ENCODE measurements around the gene TMEM17.

TMEM17 gene

GRCh38 chr2:62511636-62512035, 5.6 kb upstream of the TMEM17 start:
- DNase-seq (ENCODE audit: low spot score), result no peak

GRCh38 chr2:62506421-62506750, 391 bp upstream of the TMEM17 start:
- no peak for DNase-seq (ENCODE audit: low spot score)

GRCh38 chr2:62505109-62505749, 766 bp downstream of the TMEM17 start:
- no peak for DNase-seq (ENCODE audit: low spot score)

- no peak for DNase-seq (ENCODE audit: low spot score)
These were observed 1.3 kb downstream of the TMEM17 start for GRCh38 chr2:62504657-62505056.

GRCh38 chr2:62501794-62502500, 4.0 kb downstream of the TMEM17 start:
- no peak for DNase-seq (ENCODE audit: low spot score)

GRCh38 chr2:62501069-62501468, 4.9 kb downstream of the TMEM17 start:
- DNase-seq (ENCODE audit: low spot score), result no peak

- DNase-seq (ENCODE audit: low spot score), result no peak
These were observed 6.5 kb downstream of the TMEM17 start for GRCh38 chr2:62499430-62500060.

- DNase-seq (ENCODE audit: low spot score), result no peak
These were observed 7.3 kb downstream of the TMEM17 start for GRCh38 chr2:62498739-62499138.

GRCh38 chr2:62495761-62496160, 10.2 kb downstream of the TMEM17 start:
- no peak for DNase-seq (ENCODE audit: low spot score)

- DNase-seq (ENCODE audit: low spot score), result no peak
These were observed 13.9 kb downstream of the TMEM17 start for GRCh38 chr2:62492048-62492447.

- DNase-seq (ENCODE audit: low spot score), result no peak
These were observed 16.3 kb downstream of the TMEM17 start for GRCh38 chr2:62489702-62490101.

- DNase-seq (ENCODE audit: low spot score), result no peak
These were observed 16.8 kb downstream of the TMEM17 start for GRCh38 chr2:62489162-62489561.

GRCh38 chr2:62486439-62486765, 19.6 kb downstream of the TMEM17 start:
- DNase-seq (ENCODE audit: low spot score), result no peak

GRCh38 chr2:62485761-62486438, 20.1 kb downstream of the TMEM17 start:
- no peak for DNase-seq (ENCODE audit: low spot score)

GRCh38 chr2:62482558-62483352, 23.2 kb downstream of the TMEM17 start:
- no peak for DNase-seq (ENCODE audit: low spot score)

- no peak for DNase-seq (ENCODE audit: low spot score)
These were observed 26.1 kb downstream of the TMEM17 start for GRCh38 chr2:62479917-62480316.

- DNase-seq (ENCODE audit: low spot score), result no peak
These were observed 27.9 kb downstream of the TMEM17 start for GRCh38 chr2:62478093-62478580.

- no peak for DNase-seq (ENCODE audit: low spot score)
These were observed 28.4 kb downstream of the TMEM17 start for GRCh38 chr2:62477573-62477972.

GRCh38 chr2:62475172-62476011, 30.6 kb downstream of the TMEM17 start:
- DNase-seq (ENCODE audit: low spot score), result no peak

GRCh38 chr2:62474176-62474575, 31.8 kb downstream of the TMEM17 start:
- DNase-seq (ENCODE audit: low spot score), result no peak

GRCh38 chr2:62473246-62473827, 32.7 kb downstream of the TMEM17 start:
- DNase-seq (ENCODE audit: low spot score), result no peak
